K562 (cell line): ENCODE results near the gene DOK3. TPM values are rescaled to one million over a fixed set of nuclear protein-coding genes. Genes with fewer than 3 reads are reported as not detected.

Experiments used
- ATAC-seq: fragments of 200-7000 bp; cut with Tn5 transposase; 3 replicates; pipeline ENCODE4 v1.9.1; 2020; ENCODE audit warnings: moderate library complexity
- BruUV-seq: library from RNA; stranded (reverse); fragments of 400-500 nt; replicated peaks from 2 replicates; lab custom pipeline; 2021; lab: Mats Ljungman, UMichigan
- CTCF ChIA-PET: fragments of 300-600 bp; formaldehyde crosslinking; extraction: SDS; loops from one replicate; lab custom pipeline; 2021; ENCODE audit warnings: low intra/inter-chr PET ratio; lab: Yijun Ruan, JAX
- POLR2A ChIA-PET: fragments of 300-600, 350-650 bp; sonication (Branson Sonifier 250); formaldehyde crosslinking; extraction: SDS; loops from one replicate; lab custom pipeline; 2021; ENCODE audit warnings: antibody characterized with exemption, inconsistent platforms; lab: Yijun Ruan, JAX
- DNase-seq, 4 experiments: peaks; one replicate each; pipeline versions ENCODE4 v3.0.0 to v3.0.0-alpha.2; 2011 to 2018; ENCODE audit warnings: low spot score in 3 of 4, mixed read lengths in 3 of 4; ENCODE audit errors: extremely low read depth in 1 of 4
- FAIRE-seq: peaks from 2 replicates; lab custom pipeline; 2011; peaks lifted over from hg19 to GRCh38; lab: Jason Lieb, UNC
- H2AFZ ChIP-seq: 2 replicates; pipeline ENCODE4 v1.6.0; 2011; ENCODE audit warnings: low read depth, low read length, control low read depth, inconsistent platforms
- H3K27ac ChIP-seq: fragments of 200-600 bp; 3 replicates; pipeline ENCODE4 v1.8.0; 2011; ENCODE audit warnings: low read depth, mild to moderate bottlenecking, control low read depth, inconsistent platforms, low read length, moderate library complexity, mixed read lengths; ENCODE audit errors: extremely low read depth
- H3K27me3 ChIP-seq, 2 experiments: fragments of 300-600 bp in 1 of 2; 2 replicates in 1 of 2; 3 replicates in 1 of 2; pipeline versions ENCODE4 v1.6.0 to v1.8.0; 2011; ENCODE audit warnings: inconsistent platforms in 2 of 2, low read length in 2 of 2, mild to moderate bottlenecking in 1 of 2, mixed read lengths in 1 of 2, moderate library complexity in 1 of 2; ENCODE audit not compliant: control insufficient read depth in 2 of 2, insufficient read depth in 2 of 2
- H3K36me3 ChIP-seq: fragments of 300-600 bp; 3 replicates; pipeline ENCODE4 v1.8.0; 2011; ENCODE audit warnings: mild to moderate bottlenecking, low read length, inconsistent platforms; ENCODE audit not compliant: control insufficient read depth, insufficient read depth
- H3K4me1 ChIP-seq, 2 experiments: fragments of 200-600 bp in 1 of 2; replicated peaks in 1 of 2; 2 replicates in 1 of 2; 3 replicates in 1 of 2; pipeline versions ENCODE4 v1.5.1 to v1.8.0; 2011; ENCODE audit warnings: inconsistent platforms in 2 of 2, low read length in 2 of 2, mild to moderate bottlenecking in 1 of 2, mixed read lengths in 1 of 2, moderate library complexity in 1 of 2; ENCODE audit not compliant: control insufficient read depth in 2 of 2, insufficient read depth in 2 of 2
- H3K4me2 ChIP-seq: 2 replicates; pipeline ENCODE4 v1.6.1; 2011; ENCODE audit warnings: low read length, control low read depth, inconsistent platforms, mixed read lengths; ENCODE audit not compliant: insufficient read depth
- H3K4me3 ChIP-seq: fragments of 200-600 bp; sonication (generic), shearing (Covaris generic); 2 replicates; pipeline ENCODE4 v1.5.1; 2016; ENCODE audit warnings: control low read depth, inconsistent platforms
- H3K79me2 ChIP-seq: fragments of 200-600 bp; 3 replicates; pipeline ENCODE4 v1.8.0; 2011; ENCODE audit warnings: low read length, inconsistent platforms; ENCODE audit not compliant: control insufficient read depth, insufficient read depth
- H3K9ac ChIP-seq, 2 experiments: 2 replicates each; pipeline versions ENCODE4 v1.6.0 to v1.6.1; 2011; ENCODE audit warnings: low read depth in 2 of 2, low read length in 2 of 2, control low read depth in 1 of 2, inconsistent platforms in 1 of 2, mild to moderate bottlenecking in 1 of 2, mixed read lengths in 1 of 2; ENCODE audit not compliant: insufficient read depth in 1 of 2
- H3K9me1 ChIP-seq: one replicate; pipeline ENCODE4 v1.6.0; 2011; ENCODE audit warnings: inconsistent platforms, mild to moderate bottlenecking, low read length, moderate library complexity; ENCODE audit not compliant: control insufficient read depth, insufficient read depth
- H3K9me3 ChIP-seq: replicated peaks from 2 replicates; pipeline ENCODE4 v1.5.1; 2011; ENCODE audit warnings: low read depth, low read length, inconsistent platforms; ENCODE audit not compliant: control insufficient read depth, insufficient read depth
- H4K20me1 ChIP-seq: replicated peaks from 2 replicates; pipeline ENCODE4 v1.6.1; 2011; ENCODE audit warnings: low read length, inconsistent platforms, mixed read lengths; ENCODE audit not compliant: control insufficient read depth, insufficient read depth
- EZH2 ChIP-seq: IDR thresholded peaks from 2 replicates; pipeline ENCODE4 v1.6.1; 2012; ENCODE audit warnings: low read depth, mild to moderate bottlenecking, inconsistent platforms, low read length, borderline replicate concordance
- HMG20B ChIP-seq: fragments of 250-450 bp; sonication (Bioruptor Pico); IDR thresholded peaks from 2 replicates; pipeline ENCODE4 v1.5.0; 2021; ENCODE audit warnings: mild to moderate bottlenecking
- NBN ChIP-seq: fragments of 450-650 bp; IDR thresholded peaks from 2 replicates; pipeline ENCODE4 v1.6.1; 2016; ENCODE audit warnings: low read depth, mild to moderate bottlenecking
- PCBP1 ChIP-seq: fragments of 200-400 bp; formaldehyde crosslinking; IDR thresholded peaks from 2 replicates; pipeline ENCODE4 v1.6.1; 2018; ENCODE audit warnings: mild to moderate bottlenecking, low read depth, low read length; ENCODE audit not compliant: poor library complexity, severe bottlenecking
- POLR2A ChIP-seq: fragments of 450-650 bp; conservative IDR thresholded peaks from 2 replicates; pipeline ENCODE4 v1.6.1; 2016
- POLR2G ChIP-seq: fragments of 200-400 bp; formaldehyde crosslinking; IDR thresholded peaks from 2 replicates; pipeline ENCODE4 v1.6.1; 2017; ENCODE audit warnings: low read depth, mild to moderate bottlenecking, antibody characterized with exemption, low read length, moderate library complexity
- RBFOX2 ChIP-seq: fragments of 200-400 bp; formaldehyde crosslinking; IDR thresholded peaks from 2 replicates; pipeline ENCODE4 v1.6.1; 2017; ENCODE audit warnings: low read depth, mild to moderate bottlenecking, low read length, moderate library complexity
- WGBS: fragments of 100-300 bp; shearing (Covaris generic); methylation state at CpG from one replicate; pipeline ENCODE4 v1.1.6; 2016; ENCODE audit warnings: low coverage, mixed read lengths; ENCODE audit not compliant: insufficient coverage; ENCODE audit errors: missing lambda C conversion rate; 5-methylcytosine and 5-hydroxymethylcytosine counted together
- in situ Hi-C: fragments of 300-500 bp; cut with MboI; formaldehyde crosslinking; loops from 4 replicates; pipeline ENCODE4 v1.15.0; 2018; ENCODE audit warnings: inconsistent platforms, mixed read lengths
- intact Hi-C: fragments of 100-400 bp; cut with micrococcal nuclease; formaldehyde crosslinking; loops from 2 replicates; pipeline ENCODE4 v1.14.2; 2022
- polyA plus RNA-seq, 8 experiments: library from polyadenylated mRNA; depleted of rRNA in 4 of 8; stranded (reverse) in 5 of 8; unstranded in 3 of 8; fragments of >200 nt; fragmentation: Nextera tagmentation in 2 of 8; fragmentation: Illumina TruSeq in 1 of 8; extraction: Ambion mirVana in 2 of 8; extraction: Trizol in 1 of 8; gene quantifications; 2 replicates each; pipeline versions ENCODE4 v1.2.1 to v1.2.3, GENCODE V29; 2011 to 2014; ENCODE audit warnings: inconsistent platforms in 1 of 8, missing spikeins in 1 of 8
- total RNA-seq, 7 experiments: library from RNA; depleted of rRNA in 6 of 7; stranded (reverse); fragments of >200 nt in 6 of 7; fragmentation: Illumina TruSeq in 2 of 7; extraction: Trizol in 2 of 7; gene quantifications; 2 replicates each; pipeline versions ENCODE4 v1.2.1 to v1.2.3, GENCODE V29; 2011 to 2021; ENCODE audit warnings: low replicate concordance in 1 of 7

The DOK3 gene
- total and polyA plus RNA-seq, 9 of the 15 experiments (the other 6 are each of a cell fraction or from before 2014, with no cell fraction given) = 1.3 to 23.0 (median 8.0) TPM

DNA sequence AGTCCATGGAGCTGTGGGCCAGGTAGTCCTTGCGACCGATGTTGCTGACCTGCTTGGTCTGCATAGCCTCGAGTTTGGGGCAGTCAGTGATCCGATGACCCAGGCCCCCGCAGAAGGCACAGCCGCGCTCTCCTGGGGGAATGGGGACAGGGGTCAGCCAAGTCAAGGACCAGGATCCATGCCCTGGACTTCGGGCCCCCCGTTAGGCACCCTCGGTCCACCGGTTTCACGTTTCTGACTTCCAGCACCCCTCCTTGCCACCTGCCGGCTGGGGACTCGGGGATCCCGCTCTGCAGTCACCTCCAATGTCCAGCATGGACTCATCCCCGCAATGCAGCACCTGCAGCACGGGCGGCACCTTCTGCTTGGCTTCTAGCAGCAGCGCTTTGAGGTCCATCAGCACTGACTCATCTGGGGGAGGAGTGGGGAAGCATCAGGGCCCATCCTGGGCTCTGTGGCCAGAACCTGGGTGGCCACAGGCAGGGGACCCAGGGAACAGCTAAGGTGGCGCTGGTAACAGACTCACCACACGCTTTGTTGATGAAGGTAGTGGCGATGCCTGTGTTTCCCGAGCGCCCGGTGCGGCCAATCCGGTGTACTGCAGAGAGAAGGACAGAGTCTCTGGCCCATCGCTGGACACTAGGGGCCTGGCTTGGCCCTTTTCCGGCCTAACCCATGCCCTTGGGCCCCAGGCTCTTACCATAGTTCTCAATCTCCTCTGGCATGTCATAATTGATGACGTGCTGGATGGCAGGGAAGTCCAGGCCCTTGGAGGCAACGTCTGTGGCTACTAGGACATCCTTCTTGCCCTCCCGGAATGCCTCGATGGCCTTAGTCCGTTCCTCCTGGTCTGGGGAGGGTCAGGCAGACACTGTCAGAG is 2.4 kb upstream of the DOK3 start:
- Histone ChIP-seq H3K36me3 (peaks cover 77% of the 10 kb centered on the region), H3K27ac (no peak overlapping the region), H3K9me1 (no peaks in the 10 kb centered on the region), H3K9me3 (no peaks in the 10 kb centered on the region), H3K4me3 (no peak overlapping the region), H3K27me3 (no peaks in the 10 kb centered on the region), H2AFZ (no peak overlapping the region), H3K4me2 (no peak overlapping the region), H3K79me2 (peaks cover 42% of the 10 kb centered on the region), H3K9ac (peak overlapping the region in 1 of 2 experiments; percentile 10; a peak in 1 of 4 replicates), H3K4me1 (peaks cover 34 to 69% of the 10 kb centered on the region in 2 experiments), H4K20me1 (no peaks in the 10 kb centered on the region)
- in situ Hi-C loops = no loop called here
- ChIA-PET POLR2A (interaction anchor here (1.0 to 1.1 kb wide), 2 partner anchors 15 to 16 kb away, joined by 3 read pairs; partner anchors contain the start of gene PDLIM7), CTCF (interaction anchor here (0.6 kb wide), 1 partner anchor 640 kb away, joined by 3 read pairs; no protein-coding TSS in a partner anchor)
- 90% methylated on average over 31 of the region's 34 CpGs for WGBS
- TSS peak; percentile 24 for BruUV-seq
- TF ChIP-seq POLR2G = peak; percentile 40
- TF ChIP-seq HMG20B = no peak
- ATAC-seq (no peak), DNase-seq (no peak), FAIRE-seq (no peak)
- intact Hi-C loops = no loop called here

DNA sequence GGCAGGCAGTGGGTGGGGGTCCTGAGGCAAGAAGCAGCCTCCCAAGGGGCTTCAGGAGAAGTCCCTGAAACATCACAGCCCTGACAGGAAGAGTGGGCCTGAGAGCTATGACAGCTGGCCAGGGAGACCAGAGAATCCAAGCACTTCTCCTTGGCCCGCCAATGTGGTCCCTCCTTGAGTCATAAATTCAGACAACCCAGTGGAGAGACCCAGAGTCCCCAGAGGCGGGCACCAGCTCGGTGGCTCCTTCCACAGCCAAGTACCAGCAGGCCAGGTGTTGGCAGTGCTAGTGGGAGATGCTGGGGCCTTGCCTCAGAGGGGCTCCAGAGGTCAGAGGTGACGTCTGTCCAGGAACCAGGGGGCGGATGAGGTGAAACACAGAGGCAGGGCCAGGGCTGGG is 1.6 kb upstream of the DOK3 start:
- no peaks in the 10 kb centered on the region for H3K9me3 ChIP-seq
- no peak overlapping the region for H2AFZ ChIP-seq
- no peak overlapping the region for H3K4me3 ChIP-seq
- H3K4me1 ChIP-seq = peaks cover 34 to 64% of the 10 kb centered on the region in 2 experiments
- H3K9ac ChIP-seq = peak overlapping the region in 1 of 2 experiments; percentile 53; a peak in 2 of 4 replicates
- no peak overlapping the region for H3K4me2 ChIP-seq
- ChIA-PET CTCF (interaction anchor here (0.6 kb wide), 1 partner anchor 641 kb away, joined by 3 read pairs; no protein-coding TSS in a partner anchor), POLR2A (interaction anchor here (1.0 to 1.2 kb wide), 3 partner anchors 12 to 15 kb away, joined by 3 read pairs; partner anchors contain the start of gene PDLIM7)
- H3K79me2 ChIP-seq = peaks cover 34% of the 10 kb centered on the region
- 0 out of 2 replicates have a peak, but pooled peaks have one; percentile 6 for TF ChIP-seq POLR2A
- TF ChIP-seq PCBP1 = no peak
- no peak for TF ChIP-seq EZH2
- no peak for TF ChIP-seq NBN
- TF ChIP-seq RBFOX2 = 0 out of 2 replicates have a peak, but pooled peaks have one; percentile 17
- BruUV-seq = no TSS peak
- H4K20me1 ChIP-seq = no peaks in the 10 kb centered on the region
- no peaks in the 10 kb centered on the region for H3K9me1 ChIP-seq
- in situ Hi-C loops (no loop called here), intact Hi-C loops (no loop called here)
- peaks cover 80% of the 10 kb centered on the region for H3K36me3 ChIP-seq
- no peak for ATAC-seq
- WGBS = 90% methylated on average over 5 of the region's 5 CpGs
- no peak overlapping the region for H3K27ac ChIP-seq
- no peaks in the 10 kb centered on the region for H3K27me3 ChIP-seq
- DNase-seq = no peak
- no peak for FAIRE-seq
